Mesenchymal stem cell (in vitro differentiated cells and primary cell): ENCODE data around the gene CCER1.

Experiments used
- DNase-seq: peaks from one replicate; pipeline ENCODE4 v3.0.0-alpha.2; 2013
- H2AFZ ChIP-seq: one replicate; pipeline ENCODE4 v1.6.1; 2013; ENCODE audit warnings: low read depth, mild to moderate bottlenecking, control low read depth, inconsistent platforms, low read length, moderate library complexity
- H2AK5ac ChIP-seq: 2 replicates; pipeline ENCODE4 v1.6.1; 2013; ENCODE audit warnings: low read length, moderate library complexity, mild to moderate bottlenecking, inconsistent platforms; ENCODE audit not compliant: severe bottlenecking
- H2BK120ac ChIP-seq: one replicate; pipeline ENCODE4 v1.6.1; 2013; ENCODE audit warnings: low read depth, mild to moderate bottlenecking, inconsistent platforms, low read length, moderate library complexity
- H2BK12ac ChIP-seq, 2 experiments: one replicate each; pipeline ENCODE4 v1.6.1; 2013; ENCODE audit warnings: inconsistent platforms in 2 of 2, low read length in 2 of 2, mild to moderate bottlenecking in 2 of 2, moderate library complexity in 2 of 2, control low read depth in 1 of 2
- H2BK15ac ChIP-seq: one replicate; pipeline ENCODE4 v1.6.1; 2013; ENCODE audit warnings: mild to moderate bottlenecking, low read depth, inconsistent platforms; ENCODE audit not compliant: poor library complexity, severe bottlenecking
- H2BK5ac ChIP-seq: 2 replicates; pipeline ENCODE4 v1.6.1; 2013; ENCODE audit warnings: low read depth, mild to moderate bottlenecking, low read length, control low read depth, inconsistent platforms; ENCODE audit not compliant: poor library complexity, severe bottlenecking
- H3K14ac ChIP-seq, 2 experiments: one replicate each; pipeline ENCODE4 v1.6.1; 2013; ENCODE audit warnings: inconsistent platforms in 2 of 2, low read length in 2 of 2, control low read depth in 1 of 2, mild to moderate bottlenecking in 1 of 2, moderate library complexity in 1 of 2
- H3K18ac ChIP-seq, 2 experiments: one replicate each; pipeline ENCODE4 v1.6.1; 2013; ENCODE audit warnings: inconsistent platforms in 2 of 2, low read length in 2 of 2, control low read depth in 1 of 2, low read depth in 1 of 2, mild to moderate bottlenecking in 1 of 2
- H3K23ac ChIP-seq, 2 experiments: one replicate each; pipeline ENCODE4 v1.6.1; 2013; ENCODE audit warnings: inconsistent platforms in 2 of 2, low read length in 2 of 2, mild to moderate bottlenecking in 2 of 2, moderate library complexity in 2 of 2, control low read depth in 1 of 2
- H3K27ac ChIP-seq: 2 replicates; pipeline ENCODE4 v1.5.1; 2013; ENCODE audit warnings: mild to moderate bottlenecking, moderate library complexity, low read length, control low read depth, inconsistent platforms; ENCODE audit not compliant: poor library complexity, severe bottlenecking
- H3K27me3 ChIP-seq, 2 experiments: 2 replicates each; pipeline versions ENCODE4 v1.6.1 to v1.7.0; 2013; ENCODE audit warnings: low read length in 2 of 2, mild to moderate bottlenecking in 2 of 2, moderate library complexity in 2 of 2, control low read depth in 1 of 2, inconsistent platforms in 1 of 2; ENCODE audit not compliant: control insufficient read depth in 1 of 2, insufficient read depth in 1 of 2
- H3K36me3 ChIP-seq, 2 experiments: 2 replicates each; pipeline versions ENCODE4 v1.6.1 to v1.7.0; 2013; ENCODE audit warnings: low read length in 2 of 2, control low read depth in 1 of 2, inconsistent platforms in 1 of 2, low read depth in 1 of 2, mild to moderate bottlenecking in 1 of 2; ENCODE audit not compliant: insufficient read depth in 2 of 2, control insufficient read depth in 1 of 2
- H3K4ac ChIP-seq, 2 experiments: one replicate each; pipeline ENCODE4 v1.6.1; 2013; ENCODE audit warnings: inconsistent platforms in 2 of 2, low read length in 2 of 2, mild to moderate bottlenecking in 2 of 2, moderate library complexity in 2 of 2, control low read depth in 1 of 2, low read depth in 1 of 2
- H3K4me1 ChIP-seq: 2 replicates; pipeline ENCODE4 v1.6.1; 2013; ENCODE audit warnings: low read depth, low read length, control low read depth; ENCODE audit not compliant: control insufficient read depth, insufficient read depth
- H3K4me2 ChIP-seq: 2 replicates; pipeline ENCODE4 v1.6.1; 2013; ENCODE audit warnings: low read length, mild to moderate bottlenecking, inconsistent platforms; ENCODE audit not compliant: poor library complexity, severe bottlenecking
- H3K4me3 ChIP-seq, 2 experiments: 2 replicates each; pipeline versions ENCODE4 v1.5.1 to v1.7.0; 2013; ENCODE audit warnings: low read length in 2 of 2, mild to moderate bottlenecking in 2 of 2, control low read depth in 1 of 2, low read depth in 1 of 2; ENCODE audit not compliant: insufficient read depth in 1 of 2
- H3K79me1 ChIP-seq: replicated peaks from 2 replicates; pipeline ENCODE4 v1.6.1; 2013; ENCODE audit warnings: mild to moderate bottlenecking, control low read depth, low read length, inconsistent platforms; ENCODE audit not compliant: poor library complexity, severe bottlenecking
- H3K9ac ChIP-seq: 2 replicates; pipeline ENCODE4 v1.7.0; 2013; ENCODE audit warnings: mild to moderate bottlenecking, low read length, moderate library complexity
- H3K9me3 ChIP-seq: 2 replicates; pipeline ENCODE4 v1.7.0; 2013; ENCODE audit warnings: mild to moderate bottlenecking, low read length; ENCODE audit not compliant: control insufficient read depth
- H4K8ac ChIP-seq: one replicate; pipeline ENCODE4 v1.6.1; 2013; ENCODE audit warnings: inconsistent platforms, mild to moderate bottlenecking, low read length, moderate library complexity
- H4K91ac ChIP-seq: one replicate; pipeline ENCODE4 v1.6.1; 2013; ENCODE audit warnings: mild to moderate bottlenecking, low read length, inconsistent platforms
- WGBS: methylation state at CpG from one replicate; pipeline ENCODE4 v1.1.7; 2013; ENCODE audit warnings: mixed read lengths; 5-methylcytosine and 5-hydroxymethylcytosine counted together

Gene CCER1

DNA sequence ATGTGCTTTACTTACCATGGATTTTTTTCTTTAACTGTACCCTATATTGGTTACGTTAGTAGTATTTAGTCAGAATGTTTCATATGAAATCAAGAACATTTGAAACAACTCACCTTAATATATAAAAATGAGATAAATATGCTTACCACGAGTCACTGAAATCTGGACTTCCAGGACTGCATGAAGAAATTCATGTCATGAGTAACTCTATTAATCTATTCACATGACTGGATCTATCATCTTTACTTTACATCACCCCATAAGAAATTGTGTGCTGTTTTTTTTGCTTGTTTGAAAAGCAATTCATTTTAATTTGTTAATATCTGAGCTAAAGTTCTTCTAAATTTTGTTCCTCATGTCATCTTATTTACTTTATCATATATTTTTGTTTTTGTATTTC lies 44.6 kb upstream of the CCER1 start:
- no peak overlapping the region for H3K9ac ChIP-seq
- H3K36me3 ChIP-seq, result no peaks in the 10 kb centered on the region
- H2BK120ac ChIP-seq, result no peak overlapping the region
- no peak overlapping the region for H3K23ac ChIP-seq
- no peak for DNase-seq
- WGBS, result no CpG with 5 or more reads among the region's 2 CpGs
- H3K4ac ChIP-seq, result no peak overlapping the region
- no peaks in the 10 kb centered on the region for H3K4me1 ChIP-seq
- no peak overlapping the region for H2BK15ac ChIP-seq
- H3K4me3 ChIP-seq, result no peak overlapping the region
- H3K27ac ChIP-seq, result no peak overlapping the region
- H2AK5ac ChIP-seq, result no peak overlapping the region
- no peak overlapping the region for H2BK5ac ChIP-seq
- no peaks in the 10 kb centered on the region for H3K9me3 ChIP-seq
- no peak overlapping the region for H2AFZ ChIP-seq
- no peak overlapping the region for H2BK12ac ChIP-seq
- no peak overlapping the region for H3K14ac ChIP-seq
- H4K8ac ChIP-seq, result no peak overlapping the region
- H3K4me2 ChIP-seq, result no peak overlapping the region
- H3K27me3 ChIP-seq, result no peaks in the 10 kb centered on the region
- no peak overlapping the region for H4K91ac ChIP-seq
- no peak overlapping the region for H3K18ac ChIP-seq
- no peaks in the 10 kb centered on the region for H3K79me1 ChIP-seq

DNA sequence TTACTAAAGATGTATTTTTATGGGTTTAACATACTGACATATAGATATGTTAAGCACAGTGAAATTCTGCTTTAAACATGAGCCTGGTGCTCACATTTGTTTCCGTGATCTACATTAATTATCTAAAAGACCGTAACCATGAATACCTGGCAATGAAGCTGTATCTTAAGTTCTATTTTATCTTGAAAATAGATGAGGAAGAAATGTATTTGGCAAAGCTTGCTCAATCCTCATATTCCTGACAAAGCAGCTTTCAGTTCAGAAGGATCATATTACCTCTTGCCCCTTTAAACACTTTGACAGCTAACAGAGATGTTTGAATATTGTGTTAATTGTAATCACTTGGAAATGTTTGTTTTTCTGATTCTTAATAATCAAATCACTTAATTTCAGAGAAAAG lies 40.0 kb upstream of the CCER1 start:
- Histone ChIP-seq H3K14ac (no peak overlapping the region), H3K4me1 (no peaks in the 10 kb centered on the region), H4K91ac (no peak overlapping the region), H3K9ac (no peak overlapping the region), H3K27me3 (no peaks in the 10 kb centered on the region), H3K36me3 (no peaks in the 10 kb centered on the region), H4K8ac (no peak overlapping the region), H2AK5ac (no peak overlapping the region), H3K4ac (no peak overlapping the region), H2AFZ (no peak overlapping the region), H3K23ac (no peak overlapping the region), H2BK12ac (no peak overlapping the region), H3K79me1 (no peaks in the 10 kb centered on the region), H3K18ac (no peak overlapping the region), H3K4me3 (no peak overlapping the region), H2BK5ac (no peak overlapping the region), H3K4me2 (no peak overlapping the region), H3K27ac (no peak overlapping the region), H2BK120ac (no peak overlapping the region), H3K9me3 (peaks cover 3% of the 10 kb centered on the region), H2BK15ac (no peak overlapping the region)
- no peak for DNase-seq
- no CpG with 5 or more reads among the region's 2 CpGs for WGBS

DNA sequence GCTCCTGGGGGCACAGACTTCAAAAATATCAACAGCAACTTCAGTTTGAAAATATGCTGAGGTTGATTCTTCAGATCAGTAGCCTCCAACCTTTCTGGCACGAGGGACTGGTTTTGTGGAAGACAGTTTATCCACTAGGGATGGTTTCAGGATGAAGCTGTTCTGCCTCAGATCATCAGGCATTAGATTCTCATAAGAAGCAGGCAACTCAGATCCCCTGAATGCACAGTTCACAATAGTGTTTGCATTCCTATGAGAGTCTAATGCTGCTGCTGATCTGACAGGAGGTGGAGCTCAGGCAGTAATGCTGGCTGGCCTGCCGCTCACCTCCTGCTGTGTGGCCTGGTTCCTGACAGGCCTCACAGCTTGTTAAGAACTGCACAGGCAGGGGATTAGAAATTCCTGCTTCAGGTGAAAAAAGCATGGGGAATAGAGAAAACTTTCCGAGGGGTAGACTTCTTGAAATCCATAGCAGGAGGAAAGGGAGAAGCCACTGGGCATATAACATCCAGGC lies 37.0 kb upstream of the CCER1 start:
- 89% methylated on average over 3 of the region's 3 CpGs for WGBS
- Histone ChIP-seq H3K18ac (no peak overlapping the region), H3K4me1 (no peaks in the 10 kb centered on the region), H2BK120ac (no peak overlapping the region), H3K9ac (no peak overlapping the region), H2BK15ac (no peak overlapping the region), H3K4me3 (no peak overlapping the region), H3K4me2 (no peak overlapping the region), H2BK12ac (no peak overlapping the region), H2AK5ac (no peak overlapping the region), H3K27ac (no peak overlapping the region), H3K36me3 (no peaks in the 10 kb centered on the region), H3K27me3 (no peaks in the 10 kb centered on the region), H3K4ac (no peak overlapping the region), H2AFZ (no peak overlapping the region), H4K8ac (no peak overlapping the region), H3K14ac (no peak overlapping the region), H3K9me3 (peaks cover 3% of the 10 kb centered on the region), H3K79me1 (no peaks in the 10 kb centered on the region), H3K23ac (no peak overlapping the region), H2BK5ac (no peak overlapping the region), H4K91ac (no peak overlapping the region)
- no peak for DNase-seq

DNA sequence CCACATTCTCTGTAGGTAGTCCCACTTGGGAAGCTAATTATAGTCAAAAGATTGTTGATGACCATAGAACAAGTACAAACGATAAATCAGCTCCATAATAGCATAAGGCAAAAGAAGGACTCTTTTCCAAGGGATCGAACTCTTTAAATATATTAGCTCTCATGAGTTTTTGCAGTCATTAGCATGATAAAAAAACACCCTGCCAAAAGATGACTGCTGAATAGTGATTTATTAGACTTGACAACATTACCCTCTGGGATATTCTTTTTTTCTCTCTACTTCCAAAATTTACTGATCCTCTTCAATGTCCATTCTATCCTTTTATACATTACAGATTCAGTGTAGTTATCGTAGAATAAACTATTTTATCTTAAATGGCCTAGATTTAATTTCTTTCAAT lies 35.6 kb upstream of the CCER1 start:
- no peak overlapping the region for H3K27ac ChIP-seq
- no peaks in the 10 kb centered on the region for H3K4me1 ChIP-seq
- no peak overlapping the region for H4K91ac ChIP-seq
- no peak overlapping the region for H2BK120ac ChIP-seq
- no peak overlapping the region for H2AK5ac ChIP-seq
- H3K14ac ChIP-seq, result no peak overlapping the region
- no CpG with 5 or more reads among the region's 3 CpGs for whole genome bisulfite sequencing
- DNase-seq, result no peak
- no peaks in the 10 kb centered on the region for H3K79me1 ChIP-seq
- H2BK15ac ChIP-seq, result no peak overlapping the region
- H2BK12ac ChIP-seq, result no peak overlapping the region
- no peak overlapping the region for H2AFZ ChIP-seq
- no peaks in the 10 kb centered on the region for H3K27me3 ChIP-seq
- H2BK5ac ChIP-seq, result no peak overlapping the region
- H3K9me3 ChIP-seq, result peaks cover 3% of the 10 kb centered on the region
- H3K9ac ChIP-seq, result peak overlapping the region; percentile 40
- no peak overlapping the region for H3K4me2 ChIP-seq
- no peak overlapping the region for H3K23ac ChIP-seq
- no peak overlapping the region for H4K8ac ChIP-seq
- H3K36me3 ChIP-seq, result no peaks in the 10 kb centered on the region
- H3K4me3 ChIP-seq, result no peak overlapping the region
- H3K4ac ChIP-seq, result no peak overlapping the region
- no peak overlapping the region for H3K18ac ChIP-seq
